Liver (tissue), 9 donors: ENCODE measurements around the gene RBM38. TPM values are rescaled to one million over a fixed set of nuclear protein-coding genes. Genes with fewer than 3 reads are reported as not detected.

ENCODE experiments used
- DNase-seq: peaks from one replicate; pipeline ENCODE4 v3.0.0-alpha.2; 2017; ENCODE audit warnings: low spot score
- H3K27ac ChIP-seq, 2 donors: one replicate each; pipeline ENCODE4 v1.7.0; 2013; ENCODE audit warnings: inconsistent platforms in 2 of 2, low read length in 2 of 2, control low read depth in 1 of 2, low read depth in 1 of 2, mild to moderate bottlenecking in 1 of 2
- H3K27me3 ChIP-seq, 4 donors: one replicate each; pipeline versions ENCODE4 v1.6.1 to v1.7.0; 2013; ENCODE audit warnings: low read length in 3 of 4, inconsistent platforms in 1 of 4, mild to moderate bottlenecking in 1 of 4, moderate library complexity in 1 of 4; ENCODE audit not compliant: control insufficient read depth in 4 of 4, insufficient read depth in 4 of 4
- H3K36me3 ChIP-seq, 4 donors: one replicate each; pipeline versions ENCODE4 v1.6.1 to v1.7.0; 2013; ENCODE audit warnings: low read length in 3 of 4, mild to moderate bottlenecking in 3 of 4, low read depth in 1 of 4, moderate library complexity in 1 of 4; ENCODE audit not compliant: control insufficient read depth in 4 of 4, insufficient read depth in 3 of 4
- H3K4me1 ChIP-seq, 4 donors: one replicate each; pipeline versions ENCODE4 v1.6.1 to v1.7.0; 2013; ENCODE audit warnings: low read length in 3 of 4, mild to moderate bottlenecking in 3 of 4, moderate library complexity in 1 of 4; ENCODE audit not compliant: control insufficient read depth in 4 of 4, insufficient read depth in 4 of 4
- H3K4me3 ChIP-seq, 3 donors: one replicate each; pipeline versions ENCODE4 v1.6.1 to v1.7.0; 2013; ENCODE audit warnings: low read length in 3 of 3, control low read depth in 1 of 3, low read depth in 1 of 3, mild to moderate bottlenecking in 1 of 3
- H3K9ac ChIP-seq, 2 donors: one replicate each; pipeline ENCODE4 v1.7.0; 2013; ENCODE audit warnings: low read length in 2 of 2, mild to moderate bottlenecking in 2 of 2, moderate library complexity in 2 of 2, control low read depth in 1 of 2, low read depth in 1 of 2
- H3K9me3 ChIP-seq, 4 donors: one replicate each; pipeline versions ENCODE4 v1.6.1 to v1.7.0; 2013; ENCODE audit warnings: low read length in 3 of 4; ENCODE audit not compliant: control insufficient read depth in 4 of 4
- ATF3 ChIP-seq: IDR thresholded peaks from 2 replicates; pipeline ENCODE4 v1.6.1; 2016; ENCODE audit warnings: antibody characterized with exemption
- CTCF ChIP-seq: fragments of 150-350 bp; IDR thresholded peaks from 2 replicates; pipeline ENCODE4 v1.5.1; 2017; ENCODE audit warnings: improper control_type of control experiment, low read depth, low read length; ENCODE audit not compliant: missing input control
- EGR1 ChIP-seq, 2 donors: IDR thresholded peaks; 2 replicates each; pipeline ENCODE4 v1.6.1; 2016 to 2018; ENCODE audit warnings: antibody characterized with exemption in 2 of 2, low read depth in 2 of 2
- FOXA2 ChIP-seq: IDR thresholded peaks from 2 replicates; pipeline ENCODE4 v1.6.1; 2016; ENCODE audit warnings: antibody characterized with exemption
- HNF4A ChIP-seq, 2 donors: conservative IDR thresholded peaks; 2 replicates each; pipeline ENCODE4 v1.6.1; 2016; ENCODE audit warnings: antibody characterized with exemption in 2 of 2, mild to moderate bottlenecking in 2 of 2
- JUND ChIP-seq, 2 donors: IDR thresholded peaks; 2 replicates each; pipeline ENCODE4 v1.6.1; 2016; ENCODE audit warnings: antibody characterized with exemption in 2 of 2
- MAX ChIP-seq: IDR thresholded peaks from 2 replicates; pipeline ENCODE4 v1.6.1; 2016; ENCODE audit warnings: antibody characterized with exemption
- NR2F2 ChIP-seq: IDR thresholded peaks from 2 replicates; pipeline ENCODE4 v1.6.1; 2016; ENCODE audit warnings: antibody characterized with exemption
- RAD21 ChIP-seq, 2 donors: IDR thresholded peaks; 2 replicates each; pipeline ENCODE4 v1.6.1; 2016; ENCODE audit warnings: antibody characterized with exemption in 2 of 2, mild to moderate bottlenecking in 2 of 2
- REST ChIP-seq: IDR thresholded peaks from 2 replicates; pipeline ENCODE4 v1.6.1; 2016; ENCODE audit warnings: antibody characterized with exemption, mild to moderate bottlenecking
- RXRA ChIP-seq, 2 donors: IDR thresholded peaks; 2 replicates each; pipeline ENCODE4 v1.6.1; 2017 to 2018; ENCODE audit warnings: antibody characterized with exemption in 2 of 2, mild to moderate bottlenecking in 1 of 2
- SP1 ChIP-seq: IDR thresholded peaks from 2 replicates; pipeline ENCODE4 v1.6.1; 2018; ENCODE audit warnings: antibody characterized with exemption, mild to moderate bottlenecking
- TAF1 ChIP-seq: conservative IDR thresholded peaks from 2 replicates; pipeline ENCODE4 v1.6.1; 2016; ENCODE audit warnings: antibody characterized with exemption, mild to moderate bottlenecking
- YY1 ChIP-seq: IDR thresholded peaks from 2 replicates; pipeline ENCODE4 v1.6.1; 2016; ENCODE audit warnings: antibody characterized with exemption, mild to moderate bottlenecking
- WGBS: extraction: QIAGEN DNeasy Blood & Tissue Kit; methylation state at CpG from one replicate; pipeline ENCODE4 v1.1.7; 2013; 5-methylcytosine and 5-hydroxymethylcytosine counted together
- polyA plus RNA-seq, 2 donors: library from polyadenylated mRNA; stranded (reverse) in 1 of 2; unstranded in 1 of 2; fragments of 200-250 nt in 1 of 2; fragments of >200 nt in 1 of 2; fragmentation: Nextera tagmentation in 1 of 2; extraction: Ambion mirVana in 1 of 2; gene quantifications; one replicate each; pipeline versions ENCODE4 v1.2.1 to v1.2.3, GENCODE V29; 2013 to 2015
- total RNA-seq, 2 donors: library from RNA; depleted of rRNA; stranded (reverse); fragments of >200 nt; gene quantifications; one replicate each; pipeline ENCODE4 v1.2.3, GENCODE V29; 2014
- donor health status: healthy.
- donor health status: healthy.
- donor health status: healthy.
- donor health status: healthy.
- donor health status: healthy.

Gene RBM38
- total and polyA plus RNA-seq, 4 donors, result 1.4 to 258 (median 6.0) TPM

- no peak for TF ChIP-seq REST
- TF ChIP-seq HNF4A (conservative IDR thresholded peaks at IDR 0.05), result no peak
Measured at GRCh38 chr20:57394121-57395082, 3.2 kb downstream of the RBM38 start (continued).

- Histone ChIP-seq H3K9ac (no peak overlapping the region), H3K36me3 (peaks cover 5 to 15% (median 8%) of the 10 kb centered on the region in 4 donors), H3K4me1 (peaks cover 7 to 25% (median 16%) of the 10 kb centered on the region in 4 donors), H3K27ac (no peak overlapping the region), H3K9me3 (no peaks in the 10 kb centered on the region), H3K27me3 (no peaks in the 10 kb centered on the region), H3K4me3 (no peak overlapping the region)
- TF ChIP-seq YY1 (no peak), MAX (no peak), RAD21 (IDR thresholded peaks at IDR 0.05) (no peak), ATF3 (no peak), TAF1 (no peak), FOXA2 (no peak), JUND (IDR thresholded peaks at IDR 0.05) (no peak), CTCF (no peak), EGR1 (IDR thresholded peaks at IDR 0.05; ENCODE audit: low read depth in 2 of 2) (no peak), HNF4A (conservative IDR thresholded peaks at IDR 0.05) (no peak), RXRA (IDR thresholded peaks at IDR 0.05) (no peak), NR2F2 (no peak), SP1 (no peak), REST (no peak)
- DNase-seq, result peak; percentile 36
- 77% methylated on average over 31 of the region's 31 CpGs for WGBS
Measured at GRCh38 chr20:57395111-57395966, 4.1 kb downstream of the RBM38 start.
